ENCODE measurements around the gene MAPK14.
A peak's percentile ranks its signal among the peaks of the same experiment; 100 is the strongest.
"Not testable (repeated sequence)": the region's sequence is repeated elsewhere in the genome, so short reads cannot be mapped to it uniquely, and the experiment has no call there.

MAPK14 gene

DNA sequence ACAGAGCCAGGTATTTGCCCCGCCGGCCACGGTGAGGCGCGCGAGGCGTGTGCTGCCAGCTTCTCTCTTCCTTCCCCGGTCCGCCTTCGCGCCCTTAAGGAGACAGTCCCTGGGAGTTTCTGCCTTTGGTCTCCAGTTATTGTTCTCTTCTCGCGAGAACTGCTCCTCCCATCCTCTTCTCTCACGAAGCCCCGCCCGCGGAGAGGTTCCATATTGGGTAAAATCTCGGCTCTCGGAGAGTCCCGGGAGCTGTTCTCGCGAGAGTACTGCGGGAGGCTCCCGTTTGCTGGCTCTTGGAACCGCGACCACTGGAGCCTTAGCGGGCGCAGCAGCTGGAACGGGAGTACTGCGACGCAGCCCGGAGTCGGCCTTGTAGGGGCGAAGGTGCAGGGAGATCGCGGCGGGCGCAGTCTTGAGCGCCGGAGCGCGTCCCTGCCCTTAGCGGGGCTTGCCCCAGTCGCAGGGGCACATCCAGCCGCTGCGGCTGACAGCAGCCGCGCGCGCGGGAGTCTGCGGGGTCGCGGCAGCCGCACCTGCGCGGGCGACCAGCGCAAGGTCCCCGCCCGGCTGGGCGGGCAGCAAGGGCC is at the start of gene MAPK14:
MAPK14 (plus strand) TSS at position 308 of the 587 bp plus-strand sequence. CDS start 350 bp downstream, outside the sequence.
- peak; percentile 99 for DNase-seq
- in situ Hi-C loops (cut with HindIII; ENCODE audit: low pct_ligation_motif_present, low pct_unique_long_range_greater_than_20kb, low sequenced_read_pairs): no loop called here

DNA sequence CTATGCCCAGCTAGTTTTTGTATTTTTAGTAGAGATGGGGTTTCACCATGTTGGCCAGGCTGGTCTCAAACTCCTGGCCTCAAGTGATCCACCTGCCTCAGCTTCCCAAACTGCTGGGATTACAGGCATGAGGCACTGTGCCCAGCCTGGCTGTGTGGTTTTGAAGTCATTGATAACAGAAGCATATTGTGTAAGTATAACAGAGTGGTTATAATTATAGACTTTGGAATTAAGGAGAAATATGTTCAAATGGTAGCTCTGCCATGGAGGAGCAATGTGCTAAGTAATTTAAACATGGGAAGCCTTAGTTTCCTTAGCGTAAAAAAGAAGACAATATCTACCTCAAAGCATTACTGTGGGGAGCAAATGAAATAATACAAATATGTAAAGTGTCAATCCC is 47.5 kb upstream of the MAPK14 start:
- DNase-seq; in situ Hi-C loops (cut with HindIII; ENCODE audit: low pct_ligation_motif_present, low pct_unique_long_range_greater_than_20kb, low sequenced_read_pairs): not testable (repeated sequence)

DNA sequence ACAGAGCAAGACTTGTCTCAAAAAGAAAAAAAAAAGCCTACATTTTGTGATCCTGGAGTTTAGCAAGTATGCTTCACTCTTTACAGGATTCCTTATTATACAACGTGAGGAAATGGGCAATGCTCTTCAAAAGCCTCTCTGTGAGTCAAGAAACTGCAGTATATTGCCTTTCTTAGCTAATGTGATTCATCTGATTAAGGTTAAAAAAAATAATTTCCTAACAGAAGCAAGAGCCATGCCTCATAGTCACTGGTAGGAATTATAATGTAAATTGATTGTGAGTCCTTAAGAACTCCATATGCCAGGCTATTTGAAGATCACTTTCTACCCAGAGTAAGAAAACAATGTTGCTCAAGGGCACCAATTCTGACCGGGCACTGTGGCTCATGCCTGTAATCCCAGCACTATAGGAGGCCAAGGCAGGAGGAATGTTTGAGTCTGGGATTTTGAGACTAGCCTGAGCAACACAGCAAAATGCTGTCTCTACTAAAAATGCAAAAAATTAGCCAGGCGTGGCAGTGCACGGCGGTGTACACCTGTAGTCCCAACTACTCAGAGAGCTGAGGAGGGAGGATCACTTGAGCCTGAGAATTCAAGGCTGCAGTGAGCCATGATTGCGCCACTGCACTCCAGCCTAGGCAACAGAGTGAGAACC is 46.5 kb upstream of the MAPK14 start:
- in situ Hi-C loops (cut with HindIII; ENCODE audit: low pct_ligation_motif_present, low pct_unique_long_range_greater_than_20kb, low sequenced_read_pairs): no loop called here
- DNase-seq: no peak

DNA sequence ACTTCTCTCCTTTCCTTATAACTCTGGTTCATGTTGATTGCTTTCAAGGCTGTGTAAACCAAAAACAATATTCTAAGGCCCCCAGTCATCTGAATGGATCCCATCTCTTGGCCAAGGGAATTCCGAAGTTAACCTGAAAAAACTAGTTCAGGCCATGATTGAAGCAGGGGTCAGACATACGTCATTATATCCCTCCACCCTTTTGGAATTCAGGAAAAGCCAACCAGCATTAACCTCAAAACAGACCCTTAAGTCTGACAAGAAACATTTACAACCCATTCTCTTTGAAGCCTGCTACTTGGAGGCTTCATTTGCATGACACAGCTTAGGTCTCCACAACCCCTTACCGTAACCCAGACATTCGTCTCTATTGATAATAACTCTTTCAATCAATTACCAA is 42.9 kb upstream of the MAPK14 start:
- DNase-seq: no peak
- in situ Hi-C loops (cut with HindIII; ENCODE audit: low pct_ligation_motif_present, low pct_unique_long_range_greater_than_20kb, low sequenced_read_pairs): no loop called here

DNA sequence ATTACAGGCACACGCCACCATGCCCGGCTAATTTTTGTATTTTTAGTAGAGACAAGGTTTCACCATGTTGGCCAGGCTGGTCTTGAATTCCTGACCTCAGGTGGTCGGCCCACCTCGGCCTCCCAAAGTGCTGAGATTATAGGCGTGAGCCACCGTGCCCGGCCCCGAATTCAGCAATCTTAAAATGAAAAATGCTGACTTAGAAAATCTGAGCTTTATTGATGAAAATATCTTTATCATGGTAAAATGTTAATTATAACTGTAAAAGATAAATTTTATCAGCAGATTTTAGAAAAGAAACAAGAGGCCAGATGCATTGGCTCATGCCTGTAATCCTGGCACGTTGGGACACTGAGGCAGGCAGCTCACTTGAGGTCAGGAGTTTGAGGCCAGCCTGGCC is 39.6 kb upstream of the MAPK14 start:
- DNase-seq; in situ Hi-C loops (cut with HindIII; ENCODE audit: low pct_ligation_motif_present, low pct_unique_long_range_greater_than_20kb, low sequenced_read_pairs): not testable (repeated sequence)

DNA sequence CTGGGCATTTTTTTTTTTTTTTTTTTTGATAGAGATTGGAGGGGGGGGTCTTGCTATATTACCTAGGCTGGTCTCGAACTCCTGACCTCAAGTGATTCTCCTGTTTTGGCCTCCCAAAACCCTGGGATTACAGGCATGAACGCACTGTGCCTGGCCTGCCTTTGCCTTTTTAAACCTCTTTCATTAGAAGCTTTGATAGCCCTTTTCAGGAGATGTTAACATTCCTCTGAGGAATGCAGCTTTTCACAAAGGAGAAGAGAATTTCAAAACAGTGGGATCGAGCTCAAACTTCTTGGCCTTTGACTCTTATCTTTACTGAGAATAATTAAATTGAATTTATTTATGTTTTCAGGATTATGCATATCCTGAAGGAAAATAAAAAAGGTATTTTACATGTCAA is 34.5 kb upstream of the MAPK14 start:
- DNase-seq: no peak
- in situ Hi-C loops (cut with HindIII; ENCODE audit: low pct_ligation_motif_present, low pct_unique_long_range_greater_than_20kb, low sequenced_read_pairs): no loop called here

DNA sequence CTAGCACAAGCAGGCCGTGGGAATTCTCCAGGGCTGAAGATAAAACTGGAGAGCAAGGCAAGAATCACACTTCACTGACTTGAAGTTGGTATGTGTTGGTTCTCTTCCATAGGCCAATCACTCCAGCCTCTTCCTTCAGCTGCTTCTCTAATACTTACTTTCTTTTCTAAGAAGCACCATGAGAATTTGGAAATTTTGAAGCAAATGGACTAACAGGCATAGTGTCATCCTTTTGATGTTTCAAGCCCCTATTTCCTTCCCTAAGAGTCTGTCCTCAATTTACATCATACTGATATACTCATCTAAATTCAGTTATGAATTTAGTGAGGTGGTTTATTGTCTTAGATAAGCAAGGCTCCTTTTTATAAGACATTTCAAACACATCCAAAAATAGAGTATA is 27.2 kb upstream of the MAPK14 start:
- in situ Hi-C loops (cut with HindIII; ENCODE audit: low pct_ligation_motif_present, low pct_unique_long_range_greater_than_20kb, low sequenced_read_pairs): no loop called here
- no peak for DNase-seq

DNA sequence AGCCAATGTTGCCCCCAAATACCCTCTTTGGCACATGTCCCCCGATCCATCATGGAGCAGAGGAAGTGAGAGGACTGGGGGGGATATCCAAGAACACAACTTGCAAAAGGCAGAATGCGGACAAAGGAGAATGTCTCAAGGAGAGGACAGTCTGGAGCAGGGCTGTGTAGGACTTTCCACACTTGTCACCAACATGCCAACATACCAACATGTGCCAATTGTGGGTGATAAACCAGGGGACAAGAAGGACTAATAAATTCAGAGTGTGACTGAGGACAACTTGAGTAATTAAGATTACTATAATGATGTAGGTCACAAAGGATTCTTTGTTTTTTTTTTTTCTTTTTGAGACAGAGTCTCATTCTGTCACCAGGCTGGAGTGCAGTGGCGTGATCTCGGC is 11.9 kb upstream of the MAPK14 start:
- in situ Hi-C loops (cut with HindIII; ENCODE audit: low pct_ligation_motif_present, low pct_unique_long_range_greater_than_20kb, low sequenced_read_pairs): no loop called here
- no peak for DNase-seq

DNA sequence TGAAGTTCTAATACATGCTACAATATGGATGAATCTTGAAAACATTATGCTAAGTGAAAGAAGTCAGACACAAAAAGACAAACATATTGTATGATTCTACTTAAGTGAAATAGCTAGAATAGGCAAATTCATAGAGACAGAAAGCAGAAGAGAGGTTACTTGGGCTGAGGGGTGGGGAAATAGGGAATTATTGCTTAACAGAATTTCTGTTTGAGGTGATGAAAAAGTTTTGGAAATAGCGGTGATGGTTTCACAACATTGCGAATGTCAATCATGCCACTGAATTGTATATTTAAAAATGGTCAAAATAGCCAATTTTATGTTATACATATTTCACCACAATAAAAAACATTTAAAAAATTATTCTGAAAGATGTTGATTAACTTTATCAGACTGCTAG is 9.3 kb upstream of the MAPK14 start:
- DNase-seq: no peak
- in situ Hi-C loops (cut with HindIII; ENCODE audit: low pct_ligation_motif_present, low pct_unique_long_range_greater_than_20kb, low sequenced_read_pairs): no loop called here

DNA sequence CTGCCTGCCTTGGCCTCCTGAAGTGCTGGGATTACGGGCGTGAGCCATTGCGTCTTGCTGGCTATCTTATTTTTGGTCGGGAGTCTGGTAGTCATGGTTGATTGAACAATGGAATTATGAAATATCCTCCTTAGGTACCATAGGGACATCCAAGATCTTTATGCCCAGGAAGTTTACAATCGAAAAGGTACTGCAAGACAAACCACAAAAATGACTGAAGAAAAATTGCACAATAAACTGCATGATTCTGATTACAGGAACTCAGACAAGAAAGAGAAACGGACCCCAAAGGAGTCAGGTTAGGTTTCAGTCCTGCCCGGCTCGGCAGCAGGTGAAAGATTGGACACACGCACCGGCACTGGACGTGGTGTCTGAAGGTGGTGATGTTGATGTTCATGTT is 8.4 kb upstream of the MAPK14 start:
- no peak for DNase-seq

DNA sequence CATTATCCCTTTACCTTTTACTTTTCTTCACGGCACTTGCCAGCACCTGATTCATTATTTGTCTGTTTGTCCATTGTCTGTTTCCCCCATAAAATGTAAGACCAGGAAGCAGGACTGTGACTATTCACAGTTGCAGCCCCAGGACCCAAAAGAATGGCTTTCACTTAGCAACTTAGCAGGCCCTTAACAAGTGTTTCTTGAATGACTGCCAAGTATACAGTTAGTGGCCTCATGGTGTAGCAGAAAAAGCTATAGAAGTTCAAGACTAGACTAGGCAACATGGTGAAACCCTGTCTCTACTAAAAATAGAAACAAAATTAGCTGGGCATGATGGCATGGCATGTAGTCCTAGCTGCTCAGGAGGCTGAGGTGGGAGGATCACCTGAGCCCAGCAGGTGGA is 7.5 kb upstream of the MAPK14 start:
- DNase-seq: no peak
- in situ Hi-C loops (cut with HindIII; ENCODE audit: low pct_ligation_motif_present, low pct_unique_long_range_greater_than_20kb, low sequenced_read_pairs): no loop called here

More for the DNA sequence above, 8.4 kb upstream of the MAPK14 start:
- in situ Hi-C loops (cut with HindIII; ENCODE audit: low pct_ligation_motif_present, low pct_unique_long_range_greater_than_20kb, low sequenced_read_pairs): no loop called here

DNA sequence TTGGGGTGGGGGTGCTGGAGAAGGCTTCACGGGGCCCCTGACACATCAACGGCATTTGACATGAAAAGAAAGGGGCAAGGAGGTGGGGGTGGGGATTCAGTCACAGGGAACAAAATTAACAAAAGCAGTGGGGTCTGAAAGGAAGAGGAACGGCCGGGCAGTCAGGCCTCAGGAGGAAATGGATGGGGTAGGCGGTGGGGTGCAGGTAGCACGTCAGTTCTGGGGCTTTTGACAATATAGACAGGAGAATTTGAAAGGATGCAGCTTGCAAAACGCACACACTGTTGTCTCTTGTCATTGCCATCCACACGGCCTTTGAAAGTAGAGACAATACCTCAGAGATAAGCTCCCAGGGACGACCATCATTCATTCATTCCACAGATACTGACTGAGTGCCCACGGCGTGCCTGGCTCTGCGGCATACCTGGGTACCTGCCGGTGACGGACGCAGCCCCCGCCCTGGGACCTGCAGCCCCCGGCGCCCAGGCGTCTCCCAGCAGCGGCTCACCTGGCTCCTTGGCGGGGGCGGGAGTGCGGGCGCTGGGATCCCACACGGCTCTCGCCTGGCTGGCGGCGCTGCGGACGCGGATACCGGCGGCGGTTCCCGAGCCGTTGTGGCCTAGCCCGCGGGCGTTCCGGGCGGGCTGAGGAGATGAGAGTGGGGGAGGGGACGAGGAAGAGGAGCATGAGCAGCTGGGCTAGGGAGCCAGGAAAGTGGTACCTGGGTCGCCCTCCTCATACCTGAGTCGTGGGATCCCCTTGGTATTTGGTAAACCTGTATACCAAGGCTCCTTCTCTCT is 3.4 kb upstream of the MAPK14 start, which contains the start of gene SLC26A8:
SLC26A8 (minus strand) TSS at position 646 of the 800 bp plus-strand sequence. CDS start 4,934 bp downstream, outside the sequence.
- no peak for DNase-seq
- in situ Hi-C loops (cut with HindIII; ENCODE audit: low pct_ligation_motif_present, low pct_unique_long_range_greater_than_20kb, low sequenced_read_pairs): no loop called here

DNA sequence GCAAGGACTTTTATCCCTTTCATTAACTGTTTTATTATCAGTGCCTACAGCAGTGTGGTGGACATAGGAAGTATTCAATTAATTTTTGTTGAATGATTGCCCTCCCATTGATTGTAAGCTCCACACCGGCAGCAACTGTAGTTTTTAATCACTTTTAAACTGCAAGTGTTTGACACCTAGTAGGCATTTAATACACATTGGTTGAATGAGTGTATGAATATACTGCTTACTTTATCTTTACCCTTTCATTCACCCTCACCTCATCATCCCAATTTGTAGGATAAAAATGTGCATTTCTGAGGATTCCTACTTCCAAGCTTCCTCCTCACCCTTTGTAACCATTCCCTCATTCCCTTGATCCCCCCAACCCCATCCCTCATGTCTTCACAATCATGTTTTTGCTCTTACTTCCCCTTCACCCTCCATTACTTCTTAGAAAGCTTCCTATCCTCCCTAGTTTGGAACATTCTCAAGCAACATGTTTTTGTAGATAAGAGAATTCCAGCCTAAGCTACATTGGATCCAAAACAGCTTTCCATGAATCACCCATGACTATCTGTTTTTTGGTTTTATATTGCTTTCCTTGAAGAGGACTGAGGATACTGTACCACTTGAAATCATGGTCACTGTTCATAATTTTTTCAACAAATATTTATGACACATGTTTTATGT is 2.2 kb upstream of the MAPK14 start:
- no peak for DNase-seq
- in situ Hi-C loops (cut with HindIII; ENCODE audit: low pct_ligation_motif_present, low pct_unique_long_range_greater_than_20kb, low sequenced_read_pairs): no loop called here

DNA sequence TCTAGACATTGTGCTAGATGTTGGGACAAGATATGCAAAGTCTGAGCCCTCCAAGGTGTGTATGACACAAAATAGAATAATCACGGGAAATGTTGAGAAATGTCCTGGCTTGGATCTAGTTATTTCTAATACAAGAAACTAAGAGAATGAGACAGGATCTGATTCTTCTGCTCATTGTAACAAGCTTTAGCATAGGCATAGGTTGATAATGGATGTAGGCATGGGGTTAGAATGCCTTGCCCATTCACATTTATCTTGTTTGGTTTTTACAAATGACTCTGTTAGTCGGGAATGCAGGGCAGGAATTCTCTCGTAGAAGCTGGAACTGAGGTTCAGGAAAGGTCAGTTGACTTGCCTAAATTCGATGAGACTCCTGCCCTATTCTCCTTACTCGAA is 1.7 kb upstream of the MAPK14 start:
- in situ Hi-C loops (cut with HindIII; ENCODE audit: low pct_ligation_motif_present, low pct_unique_long_range_greater_than_20kb, low sequenced_read_pairs): no loop called here
- peak; percentile 3 for DNase-seq

DNA sequence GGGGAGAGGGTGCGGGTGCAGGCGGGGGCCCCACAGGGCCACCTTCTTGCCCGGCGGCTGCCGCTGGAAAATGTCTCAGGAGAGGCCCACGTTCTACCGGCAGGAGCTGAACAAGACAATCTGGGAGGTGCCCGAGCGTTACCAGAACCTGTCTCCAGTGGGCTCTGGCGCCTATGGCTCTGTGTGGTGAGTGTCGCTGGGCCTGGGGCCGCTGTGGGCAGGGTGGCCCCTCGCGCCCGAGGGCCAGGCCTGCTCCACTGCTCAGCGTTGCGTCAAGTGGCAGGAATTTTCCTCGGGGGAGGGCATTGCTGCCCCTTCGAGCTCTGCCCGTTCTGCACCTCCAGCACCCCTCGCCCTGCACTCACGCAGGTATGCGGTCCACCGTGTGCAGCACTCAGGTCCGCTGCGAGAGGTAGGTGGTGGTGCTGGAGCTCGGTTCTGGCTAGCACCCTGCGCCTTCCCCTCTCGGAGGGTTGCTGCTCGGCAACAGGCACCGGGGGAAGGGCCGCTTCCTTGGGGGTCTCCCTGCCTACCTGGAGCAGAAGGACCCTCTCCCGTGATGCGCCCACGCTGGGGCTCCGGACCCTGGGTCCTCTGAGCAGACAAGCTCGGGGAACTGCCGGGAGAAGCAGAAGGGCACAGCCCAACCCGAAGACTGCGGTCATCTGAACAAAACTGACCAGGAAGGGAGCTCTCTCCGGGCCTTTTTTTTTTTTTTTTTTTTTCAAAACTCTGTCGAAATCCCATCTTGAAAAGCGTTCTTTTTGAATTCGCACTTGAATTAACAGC is 674 bp downstream of the MAPK14 start:
- in situ Hi-C loops (cut with HindIII; ENCODE audit: low pct_ligation_motif_present, low pct_unique_long_range_greater_than_20kb, low sequenced_read_pairs): no loop called here
- peak; percentile 33 for DNase-seq

DNA sequence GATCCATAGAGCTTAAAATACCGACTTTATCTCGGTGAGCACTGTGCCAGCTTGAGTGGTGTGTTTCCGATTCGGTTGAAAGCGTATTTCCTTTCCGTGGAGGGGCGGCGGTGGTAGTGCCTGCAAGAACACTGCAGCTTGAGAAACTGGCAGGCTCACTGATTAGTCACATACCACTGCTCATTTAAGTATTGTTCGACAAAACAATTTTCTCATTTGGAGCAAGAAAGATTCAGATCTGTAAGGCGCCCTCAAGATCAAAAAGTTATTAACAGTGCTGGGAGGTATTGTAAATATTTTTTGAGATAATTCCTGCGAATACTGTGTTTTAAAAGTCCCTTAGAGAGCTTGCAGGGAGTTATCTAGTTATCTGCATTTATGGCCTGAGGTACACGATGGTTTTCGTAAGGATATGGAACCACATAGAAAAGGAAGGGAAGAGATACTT is 1.3 kb downstream of the MAPK14 start:
- peak; percentile 76 for DNase-seq
- in situ Hi-C loops (cut with HindIII; ENCODE audit: low pct_ligation_motif_present, low pct_unique_long_range_greater_than_20kb, low sequenced_read_pairs): no loop called here

DNA sequence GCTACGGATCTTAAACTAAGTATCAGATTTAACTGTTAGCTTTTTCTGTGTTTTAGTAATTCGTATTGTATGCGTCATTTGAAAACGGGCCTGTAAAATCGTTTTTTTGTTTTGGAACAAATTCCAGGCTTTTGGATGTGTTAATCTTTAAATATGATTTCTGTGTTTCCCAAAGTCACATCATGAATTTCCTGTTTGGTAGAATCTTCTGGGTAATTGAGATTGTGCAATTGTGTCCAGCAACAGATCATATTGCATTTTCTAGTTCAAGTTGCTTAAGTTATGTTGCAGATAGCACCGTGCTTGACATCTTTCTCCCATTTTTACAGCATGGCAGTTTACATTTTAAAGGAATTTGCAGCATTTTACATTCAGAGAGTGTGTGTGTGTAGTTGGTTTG is 1.9 kb downstream of the MAPK14 start:
- in situ Hi-C loops (cut with HindIII; ENCODE audit: low pct_ligation_motif_present, low pct_unique_long_range_greater_than_20kb, low sequenced_read_pairs): no loop called here
- DNase-seq: peak; percentile 9

DNA sequence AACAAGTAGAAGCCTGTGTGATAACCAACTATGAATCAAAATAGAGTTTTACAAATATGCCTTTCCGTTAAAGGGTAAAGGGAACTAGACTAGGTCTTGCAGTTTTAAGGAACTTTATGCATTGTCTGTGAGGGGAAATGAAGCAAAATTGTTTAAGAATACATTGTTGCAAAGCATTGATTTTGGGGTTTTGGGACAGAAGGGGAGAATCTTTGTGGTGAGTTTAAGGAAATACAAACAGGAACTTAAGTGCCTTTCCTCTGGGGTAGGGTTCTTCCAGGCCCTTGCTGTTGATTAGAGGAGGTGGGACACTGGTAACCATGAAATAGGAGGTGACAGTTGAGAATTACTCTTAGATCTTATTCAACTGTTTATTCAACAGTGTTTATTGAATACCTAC is 4.7 kb downstream of the MAPK14 start:
- no peak for DNase-seq
- in situ Hi-C loops (cut with HindIII; ENCODE audit: low pct_ligation_motif_present, low pct_unique_long_range_greater_than_20kb, low sequenced_read_pairs): no loop called here

Measured in ACHN (cell line).